Measurements from ENCODE around the gene SMIM5. TPM values are rescaled to one million over a fixed set of nuclear protein-coding genes. Genes with fewer than 3 reads are reported as not detected.
"Not testable (repeated sequence)": the region's sequence is repeated elsewhere in the genome, so short reads cannot be mapped to it uniquely, and the experiment has no call there.

The SMIM5 gene
- total RNA-seq, 1 experiment from 2014 or later: not detected

DNA sequence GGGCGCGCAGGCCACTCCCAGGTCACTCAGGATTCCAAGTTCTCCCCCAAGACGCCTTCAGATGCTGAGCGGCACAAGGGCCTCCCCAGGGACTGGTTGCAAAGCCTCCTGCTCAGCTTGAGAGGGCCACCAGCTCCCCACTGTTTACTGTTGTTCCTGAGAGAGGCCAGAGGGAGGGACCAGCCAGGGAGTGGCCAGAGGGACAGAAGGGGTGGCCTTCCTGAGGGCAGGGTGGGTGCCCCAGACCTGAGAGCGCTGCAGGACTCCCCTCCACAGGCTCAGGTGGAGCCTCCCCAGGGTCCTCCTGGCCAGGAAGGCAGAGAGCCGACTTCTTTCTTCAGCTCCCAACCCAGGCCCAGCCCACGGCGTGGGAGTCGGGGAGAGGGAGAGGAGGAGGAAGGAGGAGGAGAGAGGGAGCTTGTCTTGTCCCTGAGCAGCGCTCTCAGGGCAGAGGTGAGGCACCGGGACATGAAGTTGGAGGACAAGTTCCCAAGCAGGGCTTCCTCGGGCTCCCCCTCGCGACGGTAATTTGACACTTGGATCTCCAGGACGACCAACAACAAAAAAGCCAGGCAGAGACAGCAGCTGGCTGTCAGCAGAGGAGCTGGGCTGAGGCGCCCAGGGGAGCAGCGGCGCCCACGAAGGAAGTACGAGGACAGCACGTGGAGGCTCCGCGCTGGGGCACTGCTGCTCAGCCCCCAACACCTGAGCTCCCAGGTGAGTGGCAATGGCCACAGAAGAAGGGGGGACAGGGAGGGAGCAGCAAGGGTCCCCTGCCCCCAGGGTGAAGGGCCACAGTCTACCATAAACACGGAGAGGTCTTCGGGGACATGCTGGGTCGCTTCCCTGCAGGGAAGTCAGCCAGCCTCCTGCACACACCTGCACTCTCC lies 497 bp downstream of the SMIM5 start:
- peak; percentile 92 for DNase-seq (ENCODE audit: low read depth, low spot score)
- in situ Hi-C loops (cut with HindIII; ENCODE audit: low pct_unique_long_range_greater_than_20kb, low sequenced_read_pairs): no loop called here

DNA sequence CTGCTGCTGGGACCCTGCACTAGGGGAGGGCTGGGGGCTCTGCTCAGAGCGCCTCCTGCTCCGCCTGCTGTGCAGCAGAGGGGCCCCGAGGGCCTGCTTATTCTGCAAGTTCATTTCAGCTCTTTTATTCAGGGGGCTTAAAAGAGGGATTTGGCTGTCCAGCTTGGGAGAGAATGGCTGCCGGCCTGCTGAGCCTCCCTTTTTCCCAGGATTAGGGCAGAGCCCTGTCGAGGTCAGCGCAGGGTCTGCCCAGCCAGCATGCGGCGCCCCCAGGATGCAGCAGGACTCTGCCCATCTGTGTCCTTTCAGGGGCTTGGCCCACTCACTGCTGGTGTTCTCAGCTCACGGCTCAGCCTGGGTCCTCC lies 1.1 kb downstream of the SMIM5 start:
- no peak for DNase-seq (ENCODE audit: low read depth, low spot score)
- in situ Hi-C loops (cut with HindIII; ENCODE audit: low pct_unique_long_range_greater_than_20kb, low sequenced_read_pairs): no loop called here

DNA sequence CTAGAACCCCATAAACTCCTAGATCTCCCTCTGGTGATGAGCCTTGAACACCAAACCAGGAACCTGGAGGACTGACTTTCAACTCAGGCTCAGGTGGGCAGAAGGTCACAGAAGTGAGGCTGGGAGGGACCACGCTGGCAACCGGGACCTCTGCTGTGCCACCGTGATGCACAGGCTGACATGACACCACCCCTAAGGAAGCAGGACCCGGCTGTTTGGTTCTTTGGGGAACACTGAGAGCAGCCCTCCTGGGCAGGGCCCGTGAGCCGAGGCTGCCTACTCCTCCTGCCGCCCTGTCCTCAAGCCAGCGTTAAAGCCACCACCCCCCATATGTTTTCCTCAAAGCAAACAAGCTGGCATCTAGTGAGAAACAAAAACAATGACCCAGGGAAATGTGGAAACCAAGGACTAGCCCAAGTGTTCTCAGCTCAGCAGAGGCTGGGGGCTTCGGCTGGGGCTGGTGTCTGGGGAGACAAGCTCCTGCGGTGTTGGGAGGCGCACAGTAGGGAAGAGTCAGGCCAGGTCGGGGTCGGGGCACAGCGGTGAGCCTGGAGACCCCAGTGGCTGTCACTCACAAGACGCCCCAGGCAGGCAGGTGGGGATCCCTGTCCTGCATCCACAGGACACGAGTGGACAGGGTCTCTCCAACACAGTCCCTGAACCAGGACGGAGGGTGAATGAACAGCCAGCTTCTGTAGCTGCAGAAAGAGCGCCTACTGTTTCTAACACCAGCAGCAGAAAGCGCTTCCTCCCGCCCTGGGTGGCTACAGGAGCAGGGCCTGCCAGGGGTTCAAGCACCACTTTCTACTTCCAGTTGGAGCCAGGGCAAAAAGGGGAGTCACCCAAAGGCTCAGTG lies 1.7 kb downstream of the SMIM5 start:
- in situ Hi-C loops (cut with HindIII; ENCODE audit: low pct_unique_long_range_greater_than_20kb, low sequenced_read_pairs): no loop called here
- no peak for DNase-seq (ENCODE audit: low read depth, low spot score)

DNA sequence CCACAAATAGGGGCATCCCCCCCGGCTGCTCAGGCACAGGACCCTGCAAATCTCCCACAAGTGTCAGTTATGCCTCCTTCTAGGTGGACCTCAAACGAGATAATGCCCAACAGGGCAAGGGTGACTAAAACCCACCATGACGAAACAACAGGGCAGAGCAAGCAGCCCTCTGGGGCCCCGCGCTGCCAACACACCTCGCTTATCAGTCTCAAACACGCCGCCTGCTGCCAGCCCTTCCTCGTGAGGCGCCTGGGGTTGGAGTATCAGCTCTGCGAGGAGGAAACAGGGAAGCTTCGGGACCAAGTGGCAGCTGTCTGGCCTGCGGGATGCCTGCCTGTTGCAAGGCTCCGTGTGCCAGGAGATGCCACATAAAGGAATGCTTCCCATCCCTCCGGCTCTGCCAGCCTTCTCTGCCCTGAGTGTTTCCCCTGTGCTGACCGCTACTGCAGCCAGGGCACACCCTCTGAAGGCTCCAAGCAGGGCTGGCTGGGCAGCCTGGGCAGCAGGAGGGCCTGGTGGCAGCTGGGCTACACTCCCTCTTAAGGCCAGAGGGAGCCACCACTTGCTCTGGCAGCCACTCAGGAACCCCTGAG lies 2.5 kb downstream of the SMIM5 start:
- DNase-seq (ENCODE audit: low read depth, low spot score): no peak
- in situ Hi-C loops (cut with HindIII; ENCODE audit: low pct_unique_long_range_greater_than_20kb, low sequenced_read_pairs): no loop called here

DNA sequence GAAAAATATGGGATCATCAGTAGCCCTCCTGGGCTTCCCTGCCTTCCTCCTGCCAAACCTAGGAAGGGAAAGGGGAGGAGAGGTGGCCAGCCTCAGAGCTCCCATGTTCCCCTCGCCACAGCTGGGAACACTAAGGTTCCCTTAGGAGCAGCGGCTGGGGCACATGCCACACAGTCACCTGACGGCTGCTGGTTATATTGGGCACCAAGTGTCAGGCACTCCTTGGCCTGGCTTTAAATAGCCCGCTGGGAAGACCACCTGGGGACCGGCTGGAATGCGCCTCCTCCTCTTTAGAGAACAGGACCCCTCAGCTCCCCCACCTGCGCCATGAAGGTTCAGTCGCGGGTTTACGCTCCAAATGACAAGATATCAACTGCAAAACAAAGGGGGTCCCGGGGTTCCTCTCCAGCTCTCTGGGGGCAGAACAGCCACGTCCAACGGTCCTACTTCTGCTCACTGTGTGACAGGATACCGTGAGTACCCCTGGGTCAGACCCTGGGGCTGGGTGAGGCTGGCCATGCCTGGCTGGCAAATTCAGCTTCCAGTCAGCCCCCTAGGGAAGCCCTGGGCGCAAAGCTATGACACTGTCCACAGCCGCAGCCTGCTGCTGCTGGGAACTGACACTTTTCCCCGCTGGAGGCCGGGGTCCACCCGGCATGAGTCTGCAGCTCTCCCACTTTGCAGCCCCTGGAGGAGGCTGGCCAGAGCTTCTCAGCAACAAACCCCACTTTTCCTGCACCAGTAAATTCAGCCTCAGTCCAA lies 3.3 kb downstream of the SMIM5 start:
- no peak for DNase-seq (ENCODE audit: low read depth, low spot score)
- in situ Hi-C loops (cut with HindIII; ENCODE audit: low pct_unique_long_range_greater_than_20kb, low sequenced_read_pairs): no loop called here

DNA sequence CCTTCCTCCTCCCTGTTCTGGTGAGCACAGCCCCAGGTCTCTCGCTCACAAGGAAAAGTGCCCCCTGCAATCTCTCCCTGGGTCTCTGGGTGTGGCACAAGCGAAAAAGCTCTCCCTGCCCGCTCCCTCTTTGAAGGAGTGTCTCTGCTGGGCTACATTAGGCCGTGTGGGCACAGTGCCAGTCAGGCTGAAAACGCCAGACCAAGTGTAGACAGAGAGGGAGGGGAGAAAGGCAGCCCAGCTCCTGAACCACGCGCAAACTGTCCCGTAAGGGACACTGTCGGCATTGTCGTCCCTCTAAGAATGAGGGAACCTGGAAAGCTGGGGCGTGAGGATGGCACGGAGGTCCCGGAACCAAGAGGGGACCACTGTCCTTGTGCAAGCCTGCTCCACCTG lies 3.9 kb downstream of the SMIM5 start:
- DNase-seq (ENCODE audit: low read depth, low spot score): no peak
- in situ Hi-C loops (cut with HindIII; ENCODE audit: low pct_unique_long_range_greater_than_20kb, low sequenced_read_pairs): no loop called here

DNA sequence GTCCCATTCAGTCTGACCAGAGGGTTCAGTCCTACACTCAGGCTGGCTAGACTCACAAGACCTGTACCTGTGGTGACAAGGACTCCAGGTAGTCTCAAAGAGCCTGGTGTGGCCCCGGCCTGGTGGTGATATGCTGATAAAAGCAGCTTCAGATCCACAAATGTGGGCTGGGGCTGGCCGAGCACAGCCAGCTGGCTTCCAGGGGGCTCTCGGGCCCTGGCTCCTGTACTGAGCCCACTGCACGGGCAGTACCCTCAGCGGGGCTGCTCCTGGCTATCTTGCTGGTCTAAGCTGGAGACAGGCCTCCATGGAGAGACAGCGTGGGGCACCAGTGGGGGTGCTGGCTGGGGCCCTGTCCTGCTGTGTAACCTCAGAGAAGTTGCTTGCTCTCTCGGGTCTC lies 4.3 kb downstream of the SMIM5 start:
- in situ Hi-C loops (cut with HindIII; ENCODE audit: low pct_unique_long_range_greater_than_20kb, low sequenced_read_pairs): no loop called here
- no peak for DNase-seq (ENCODE audit: low read depth, low spot score)

DNA sequence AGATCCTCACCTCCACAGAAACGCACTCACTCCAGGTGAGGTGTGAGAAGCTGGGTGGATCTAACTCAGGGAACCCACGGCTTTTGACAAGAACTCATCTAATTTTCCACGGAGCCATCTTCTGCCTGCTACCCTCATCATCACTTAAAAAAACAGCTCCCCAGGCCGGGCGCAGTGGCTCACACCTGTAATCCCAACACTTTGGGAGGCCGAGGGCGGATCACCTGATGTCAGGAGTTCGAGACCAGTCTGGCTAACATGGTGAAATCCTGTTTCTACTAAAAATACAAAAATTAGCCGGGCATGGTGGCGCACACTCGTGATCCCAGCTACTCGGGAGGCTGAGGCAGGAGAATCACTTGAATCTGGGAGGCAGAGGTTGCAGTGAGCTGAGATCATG lies 4.8 kb downstream of the SMIM5 start:
- DNase-seq (ENCODE audit: low read depth, low spot score); in situ Hi-C loops (cut with HindIII; ENCODE audit: low pct_unique_long_range_greater_than_20kb, low sequenced_read_pairs): not testable (repeated sequence)

DNA sequence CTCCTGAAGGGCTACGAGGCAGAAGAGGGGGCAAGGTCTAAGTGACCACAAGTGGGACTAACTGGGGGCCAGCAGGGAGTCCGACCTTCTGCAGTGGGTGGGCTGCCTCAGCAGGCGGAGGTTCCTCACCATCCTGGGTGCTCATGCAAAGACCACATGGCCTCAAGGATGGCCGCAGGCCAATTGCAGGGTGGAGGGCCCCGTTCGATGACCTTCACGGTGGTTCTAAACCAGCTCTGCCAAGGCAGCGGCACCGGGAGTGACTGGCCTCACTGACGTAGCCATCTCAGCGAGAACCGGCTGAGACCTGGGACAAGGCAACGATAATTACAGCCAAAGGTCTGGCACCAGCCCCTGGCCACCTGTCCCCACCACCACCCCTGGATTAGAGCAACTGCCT lies 5.7 kb downstream of the SMIM5 start:
- in situ Hi-C loops (cut with HindIII; ENCODE audit: low pct_unique_long_range_greater_than_20kb, low sequenced_read_pairs): no loop called here
- DNase-seq (ENCODE audit: low read depth, low spot score): no peak

DNA sequence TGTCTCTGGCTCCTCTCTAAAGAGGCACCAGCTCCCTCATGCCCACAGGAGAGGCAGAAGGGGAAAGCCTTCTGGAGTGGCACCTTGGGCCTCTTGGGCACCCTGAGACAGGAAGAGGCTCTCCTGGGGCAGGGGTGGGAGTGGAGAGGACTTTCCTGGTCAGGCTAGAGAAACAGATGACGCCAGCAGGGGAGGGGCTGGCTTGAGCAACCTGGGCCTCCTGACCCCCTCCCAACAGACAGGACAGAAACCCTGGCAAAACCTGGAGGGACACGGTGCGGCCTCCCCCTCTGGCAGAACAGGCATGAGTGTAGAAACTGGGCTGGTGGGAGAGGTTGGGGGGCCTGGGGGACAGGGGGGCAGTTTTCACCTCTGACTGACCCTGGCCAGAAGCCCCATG lies 6.1 kb downstream of the SMIM5 start:
- no peak for DNase-seq (ENCODE audit: low read depth, low spot score)
- in situ Hi-C loops (cut with HindIII; ENCODE audit: low pct_unique_long_range_greater_than_20kb, low sequenced_read_pairs): no loop called here

DNA sequence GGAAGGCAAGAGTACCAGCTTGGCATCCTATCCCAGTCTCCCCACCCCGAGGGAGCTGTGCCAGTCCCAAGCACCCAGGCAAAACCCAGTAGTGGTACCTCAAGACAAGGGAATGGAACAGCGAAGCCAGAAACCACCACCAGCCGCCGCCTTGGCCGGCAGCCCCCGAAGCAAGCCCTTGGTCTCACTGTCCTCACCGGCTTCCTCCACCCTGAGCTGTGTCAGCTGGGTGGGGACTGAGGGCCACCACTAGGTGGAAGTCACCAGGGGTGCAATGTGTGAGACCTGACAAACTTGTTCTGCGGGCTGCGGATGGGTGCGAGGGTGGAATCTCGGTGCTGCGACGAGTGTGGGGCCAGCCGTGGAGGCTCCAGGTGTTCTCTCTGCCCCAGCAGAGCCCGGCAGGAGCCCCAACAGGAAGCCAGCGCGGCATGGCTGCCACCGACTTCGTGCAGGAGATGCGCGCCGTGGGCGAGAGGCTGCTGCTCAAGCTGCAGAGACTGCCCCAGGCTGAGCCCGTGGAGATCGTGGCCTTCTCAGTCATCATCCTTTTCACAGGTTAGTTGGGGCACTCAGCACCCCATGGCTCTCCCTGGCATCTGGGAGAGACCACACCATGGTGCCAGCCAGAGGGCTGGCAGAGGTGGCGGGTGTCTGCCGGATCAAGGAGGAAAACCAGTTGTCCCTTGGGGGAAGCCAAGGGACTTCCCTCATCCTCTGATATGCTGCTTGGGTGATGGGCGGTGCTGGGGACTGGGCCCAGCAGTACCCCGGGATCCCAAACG lies 6.7 kb downstream of the SMIM5 start:
- in situ Hi-C loops (cut with HindIII; ENCODE audit: low pct_unique_long_range_greater_than_20kb, low sequenced_read_pairs): no loop called here
- DNase-seq (ENCODE audit: low read depth, low spot score): no peak

DNA sequence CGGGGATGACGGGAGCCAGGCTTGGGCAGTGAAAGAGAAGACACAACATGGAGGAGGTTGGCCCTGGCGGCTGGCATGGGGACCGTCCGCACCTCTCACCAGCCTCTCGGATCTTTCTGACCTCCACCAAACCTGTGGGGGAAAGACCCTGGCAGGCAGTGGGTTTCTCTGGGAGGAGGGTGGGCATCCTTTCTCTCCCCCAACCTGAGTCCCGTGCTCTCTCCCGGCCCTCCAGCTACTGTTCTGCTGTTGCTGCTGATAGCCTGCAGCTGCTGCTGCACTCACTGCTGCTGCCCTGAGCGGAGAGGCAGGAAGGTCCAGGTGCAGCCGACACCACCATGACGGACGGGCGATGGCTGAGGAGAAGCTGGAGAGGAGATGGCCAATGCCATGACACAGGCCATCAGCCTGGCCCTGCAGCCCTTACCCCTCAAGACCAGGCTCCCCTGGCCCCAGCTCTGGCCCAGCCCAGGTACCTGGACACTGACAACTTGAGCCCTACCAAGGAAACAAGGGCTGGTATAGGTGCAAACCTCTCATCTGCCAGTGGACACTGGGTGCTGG lies 7.4 kb downstream of the SMIM5 start:
- DNase-seq (ENCODE audit: low read depth, low spot score): no peak
- in situ Hi-C loops (cut with HindIII; ENCODE audit: low pct_unique_long_range_greater_than_20kb, low sequenced_read_pairs): no loop called here

DNA sequence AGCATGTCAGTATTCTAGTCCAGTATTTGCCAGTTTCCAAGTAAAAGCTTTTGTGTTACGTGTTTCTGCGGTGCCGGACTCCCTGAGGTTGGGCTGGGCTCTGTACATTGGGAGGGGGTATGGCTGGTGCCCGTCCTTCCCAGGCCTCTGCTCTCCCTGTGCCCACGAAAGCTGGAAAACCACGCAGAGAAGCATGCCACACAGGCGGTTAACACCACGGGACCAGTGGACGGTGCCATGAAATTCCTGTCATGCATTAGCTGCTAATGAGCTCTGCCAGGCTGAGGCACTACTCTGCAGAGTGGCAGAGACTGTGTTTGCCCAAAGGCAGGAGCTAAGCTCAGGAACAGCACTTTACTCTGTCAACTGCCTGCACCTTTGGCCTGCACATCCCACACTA lies 8.1 kb downstream of the SMIM5 start:
- no peak for DNase-seq (ENCODE audit: low read depth, low spot score)
- in situ Hi-C loops (cut with HindIII; ENCODE audit: low pct_unique_long_range_greater_than_20kb, low sequenced_read_pairs): no loop called here

DNA sequence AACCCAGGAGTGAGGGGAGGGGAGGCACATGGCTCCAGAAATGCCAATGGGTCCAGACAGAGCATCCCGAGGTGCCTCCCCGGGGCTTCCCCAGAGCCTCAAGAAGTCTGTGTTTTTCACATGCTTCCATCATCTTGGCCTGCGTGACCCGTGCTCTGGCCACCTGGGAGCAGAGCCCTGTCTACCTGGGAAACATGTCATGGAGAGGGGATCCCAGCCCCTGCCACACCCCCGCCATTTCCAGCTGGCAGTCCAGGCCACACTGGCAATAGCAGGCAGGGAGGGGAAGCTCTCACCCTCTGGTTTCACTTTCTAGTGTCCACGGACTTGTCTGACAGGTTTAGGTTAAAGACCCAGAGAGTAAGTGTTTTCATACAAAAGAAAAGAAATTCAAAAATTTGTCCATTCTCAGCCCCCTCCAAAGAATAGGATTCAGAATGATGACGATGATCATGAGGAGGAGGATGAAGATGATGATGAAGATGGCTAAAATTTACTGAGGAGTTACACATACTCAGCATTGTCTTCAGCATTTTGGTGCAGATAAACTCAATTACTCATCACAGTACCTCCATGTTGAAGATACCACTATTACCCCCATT lies 9.0 kb downstream of the SMIM5 start:
- no peak for DNase-seq (ENCODE audit: low read depth, low spot score)
- in situ Hi-C loops (cut with HindIII; ENCODE audit: low pct_unique_long_range_greater_than_20kb, low sequenced_read_pairs): no loop called here

DNA sequence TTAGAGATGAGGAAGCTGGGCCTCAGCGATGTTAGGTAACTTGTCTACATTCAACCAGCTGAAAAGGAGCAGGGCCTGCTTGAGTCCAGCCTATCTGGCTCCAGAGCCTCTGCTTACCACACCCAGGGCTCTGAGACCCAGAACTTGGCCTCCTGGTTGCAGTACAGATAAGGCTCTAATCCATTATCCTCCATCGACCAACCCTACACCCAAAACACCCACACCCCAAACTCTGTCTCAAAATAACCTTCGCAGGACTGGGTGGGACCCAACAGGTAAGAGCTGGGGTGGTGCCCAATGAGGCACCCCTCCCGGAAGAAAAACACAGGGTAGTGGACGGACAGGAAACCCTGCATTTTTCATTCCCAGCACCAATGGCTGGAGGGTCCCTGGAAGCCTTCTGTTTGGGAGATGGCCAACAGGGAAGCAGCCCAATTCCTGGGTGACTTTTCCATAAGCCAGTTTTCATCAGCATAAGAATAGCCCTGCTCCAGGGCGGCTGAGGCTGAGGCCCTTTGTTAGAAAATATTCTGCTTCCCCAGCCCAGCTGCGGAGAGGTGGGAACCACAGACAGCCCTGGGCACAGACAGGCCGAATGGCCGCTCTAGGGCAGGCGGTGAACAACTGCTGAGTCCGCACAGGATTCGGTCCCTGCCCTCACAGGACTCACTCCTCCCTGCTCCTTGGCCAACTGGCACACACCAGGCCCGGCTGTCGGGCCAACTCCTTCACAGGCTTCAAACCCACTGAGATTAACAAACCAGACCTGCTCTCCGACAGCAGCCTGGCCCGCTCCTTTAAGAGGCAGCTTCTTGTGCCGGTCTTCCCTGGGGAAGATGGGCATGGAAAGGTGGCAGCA lies 9.8 kb downstream of the SMIM5 start:
- no peak for DNase-seq (ENCODE audit: low read depth, low spot score)
- in situ Hi-C loops (cut with HindIII; ENCODE audit: low pct_unique_long_range_greater_than_20kb, low sequenced_read_pairs): no loop called here

DNA sequence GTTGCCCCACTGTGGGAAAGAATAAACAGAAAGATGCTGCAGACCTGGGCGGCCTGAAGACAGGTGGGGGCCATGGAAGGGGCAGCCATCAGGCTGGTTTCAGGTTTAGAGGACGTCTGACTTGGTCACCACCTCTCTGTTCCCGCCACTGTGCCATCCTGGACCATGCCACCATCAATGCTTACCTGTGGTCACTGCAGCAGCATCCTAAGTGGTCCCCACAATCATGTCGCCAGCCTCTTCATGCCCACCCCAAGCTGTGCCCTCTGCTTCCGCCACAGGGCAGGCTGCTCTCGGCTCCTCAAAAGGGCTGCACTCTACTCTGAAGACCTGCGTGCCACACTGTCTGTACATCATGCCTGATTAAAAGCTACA lies 10.4 kb downstream of the SMIM5 start:
- in situ Hi-C loops (cut with HindIII; ENCODE audit: low pct_unique_long_range_greater_than_20kb, low sequenced_read_pairs): no loop called here
- DNase-seq (ENCODE audit: low read depth, low spot score): no peak
